PC-9 (cell line): ENCODE data around the gene HIKESHI.

Experiments
- CTCF ChIP-seq: fragments of 200-600 bp; sonication (generic); conservative IDR thresholded peaks from 2 replicates; pipeline ENCODE4 v1.6.1; 2017; ENCODE audit warnings: mixed run types, antibody characterized with exemption, mild to moderate bottlenecking, moderate library complexity
- EZH2 ChIP-seq: fragments of 200-600 bp; sonication (generic); IDR thresholded peaks from 2 replicates; pipeline ENCODE4 v1.8.0; 2017; ENCODE audit warnings: antibody characterized with exemption, low read depth

GRCh38 chr11:86262387-86262786 is 39.7 kb upstream of the HIKESHI start:
- no peak for TF ChIP-seq CTCF
- no peak for TF ChIP-seq EZH2
